Measurements from ENCODE around the gene NR5A2. TPM values are rescaled to one million over a fixed set of nuclear protein-coding genes. Genes with fewer than 3 reads are reported as not detected.

NR5A2 gene
- total RNA-seq, 1 experiment from 2014 or later: 22.3 TPM

DNA sequence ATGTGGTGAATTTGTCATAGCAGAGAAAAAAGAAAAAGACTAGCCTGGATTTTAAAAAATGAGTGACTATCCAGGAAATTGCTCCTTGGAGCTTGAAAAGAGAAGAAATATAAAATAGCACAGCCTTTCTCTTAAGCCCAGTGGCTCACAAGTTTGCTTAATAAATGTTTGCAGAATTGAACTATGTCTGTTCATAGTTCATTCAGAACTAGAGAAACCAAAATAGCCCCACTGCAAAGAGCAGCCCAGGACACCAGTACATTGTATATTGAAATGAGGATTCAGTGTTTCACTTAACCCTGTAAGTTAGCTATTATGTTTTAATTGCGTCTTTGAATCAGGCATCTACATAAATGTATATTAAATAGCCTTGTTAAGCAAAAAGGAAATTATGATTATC lies 88.8 kb downstream of the NR5A2 start (continued):
- TF ChIP-seq, protein P1, sequence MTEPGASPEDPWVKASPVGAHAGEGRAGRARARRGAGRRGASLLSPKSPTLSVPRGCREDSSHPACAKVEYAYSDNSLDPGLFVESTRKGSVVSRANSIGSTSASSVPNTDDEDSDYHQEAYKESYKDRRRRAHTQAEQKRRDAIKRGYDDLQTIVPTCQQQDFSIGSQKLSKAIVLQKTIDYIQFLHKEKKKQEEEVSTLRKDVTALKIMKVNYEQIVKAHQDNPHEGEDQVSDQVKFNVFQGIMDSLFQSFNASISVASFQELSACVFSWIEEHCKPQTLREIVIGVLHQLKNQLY (CRISPR knock-in tag; IDR thresholded peaks at IDR 0.05): no peak
- TF ChIP-seq ZNF138 (CRISPR knock-in tag; conservative IDR thresholded peaks at IDR 0.05) (no peak), GRHL2 (CRISPR knock-in tag; IDR thresholded peaks at IDR 0.05; ENCODE audit: insufficient replicate concordance, severe bottlenecking) (no peak)

- ATAC-seq: no peak; the same call in 1 of the 2 replicates
- peaks cover 19% of the 10 kb centered on the region for H3K36me3 Mint-ChIP-seq
- POLR2A ChIA-PET: no interaction called here
These were observed 91.4 kb downstream of the NR5A2 start for GRCh38 chr1:200118779-200119505.

DNA sequence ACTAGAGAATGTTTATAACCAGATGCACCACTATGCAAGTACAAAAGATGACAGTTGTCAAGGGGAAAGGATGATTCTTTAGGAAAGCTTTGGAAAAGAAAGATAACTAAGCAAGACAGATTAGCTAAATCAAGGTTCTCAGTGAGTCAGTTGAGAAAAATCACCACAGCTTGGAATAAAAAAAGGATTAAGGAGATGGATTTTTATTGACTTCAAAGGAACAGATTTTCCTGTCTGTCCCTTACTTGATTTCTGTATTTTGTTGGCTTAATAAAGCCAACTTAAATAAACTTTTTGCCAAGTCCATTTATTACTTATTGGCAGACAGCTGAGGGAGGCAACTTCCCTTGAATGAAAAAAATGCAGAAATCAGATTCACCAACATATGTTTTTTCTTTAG lies 93.9 kb downstream of the NR5A2 start:
- Mint-ChIP-seq H3K4me1 (peaks cover 14% of the 10 kb centered on the region), H3K27ac (no peak overlapping the region), H3K9me3 (no peaks in the 10 kb centered on the region), H3K36me3 (peaks cover 27% of the 10 kb centered on the region), H3K4me3 (no peak overlapping the region), H3K27me3 (ENCODE audit: low read depth) (no peaks in the 10 kb centered on the region)
- ChIA-PET CTCF (no interaction called here), POLR2A (no interaction called here)
- DNase-seq (ENCODE audit: low spot score) (no peak), ATAC-seq (no peak)
- no peak for TF ChIP-seq TEAD4 (CRISPR knock-in tag; IDR thresholded peaks at IDR 0.05)
- TF ChIP-seq PRRX2 (CRISPR knock-in tag; IDR thresholded peaks at IDR 0.05): no peak
- TF ChIP-seq JAZF1 (CRISPR knock-in tag; IDR thresholded peaks at IDR 0.05): no peak
- TF ChIP-seq, protein P2, sequence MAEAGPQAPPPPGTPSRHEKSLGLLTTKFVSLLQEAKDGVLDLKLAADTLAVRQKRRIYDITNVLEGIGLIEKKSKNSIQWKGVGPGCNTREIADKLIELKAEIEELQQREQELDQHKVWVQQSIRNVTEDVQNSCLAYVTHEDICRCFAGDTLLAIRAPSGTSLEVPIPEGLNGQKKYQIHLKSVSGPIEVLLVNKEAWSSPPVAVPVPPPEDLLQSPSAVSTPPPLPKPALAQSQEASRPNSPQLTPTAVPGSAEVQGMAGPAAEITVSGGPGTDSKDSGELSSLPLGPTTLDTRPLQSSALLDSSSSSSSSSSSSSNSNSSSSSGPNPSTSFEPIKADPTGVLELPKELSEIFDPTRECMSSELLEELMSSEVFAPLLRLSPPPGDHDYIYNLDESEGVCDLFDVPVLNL (CRISPR knock-in tag; IDR thresholded peaks at IDR 0.05; ENCODE audit: borderline replicate concordance, low read depth): no peak
- TF ChIP-seq, protein P3, sequence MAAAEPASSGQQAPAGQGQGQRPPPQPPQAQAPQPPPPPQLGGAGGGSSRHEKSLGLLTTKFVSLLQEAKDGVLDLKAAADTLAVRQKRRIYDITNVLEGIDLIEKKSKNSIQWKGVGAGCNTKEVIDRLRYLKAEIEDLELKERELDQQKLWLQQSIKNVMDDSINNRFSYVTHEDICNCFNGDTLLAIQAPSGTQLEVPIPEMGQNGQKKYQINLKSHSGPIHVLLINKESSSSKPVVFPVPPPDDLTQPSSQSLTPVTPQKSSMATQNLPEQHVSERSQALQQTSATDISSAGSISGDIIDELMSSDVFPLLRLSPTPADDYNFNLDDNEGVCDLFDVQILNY (CRISPR knock-in tag; IDR thresholded peaks at IDR 0.05): no peak
- no peak for TF ChIP-seq GTF2I (CRISPR knock-in tag; conservative IDR thresholded peaks at IDR 0.05)
- no peak for TF ChIP-seq ATF3 (CRISPR knock-in tag; conservative IDR thresholded peaks at IDR 0.05)
- TF ChIP-seq ZNF121 (CRISPR knock-in tag; IDR thresholded peaks at IDR 0.05): no peak
- TF ChIP-seq SMAD4 (CRISPR knock-in tag; IDR thresholded peaks at IDR 0.05): no peak
- no peak for TF ChIP-seq CREB1 (CRISPR knock-in tag; IDR thresholded peaks at IDR 0.05)
- no peak for TF ChIP-seq MXD4 (CRISPR knock-in tag; IDR thresholded peaks at IDR 0.05; ENCODE audit: borderline replicate concordance)
- TF ChIP-seq ZNF532 (CRISPR knock-in tag; IDR thresholded peaks at IDR 0.05; ENCODE audit: borderline replicate concordance): no peak
- TF ChIP-seq ATF1 (CRISPR knock-in tag; IDR thresholded peaks at IDR 0.05): no peak
- no peak for TF ChIP-seq USF2 (CRISPR knock-in tag; IDR thresholded peaks at IDR 0.05)
- no peak for TF ChIP-seq NFATC4 (CRISPR knock-in tag; IDR thresholded peaks at IDR 0.05)

More at GRCh38 chr1:200118779-200119505, 91.4 kb downstream of the NR5A2 start:
- H3K27ac Mint-ChIP-seq: peak overlapping the region; percentile 62; the same call in 1 of the 2 replicates
- DNase-seq (ENCODE audit: low spot score): no peak
- no peaks in the 10 kb centered on the region for H3K27me3 Mint-ChIP-seq (ENCODE audit: low read depth)
- CTCF ChIA-PET: interaction anchor here (2.4 kb wide), 1 partner anchor 10 kb away, joined by 9 read pairs; no protein-coding TSS in a partner anchor
- H3K4me3 Mint-ChIP-seq: no peak overlapping the region
- TF ChIP-seq ATF1 (CRISPR knock-in tag; IDR thresholded peaks at IDR 0.05): no peak
- no peak for TF ChIP-seq OVOL2 (CRISPR knock-in tag; IDR thresholded peaks at IDR 0.05; ENCODE audit: borderline replicate concordance)
- no peaks in the 10 kb centered on the region for H3K9me3 Mint-ChIP-seq
- H3K4me1 Mint-ChIP-seq: peaks cover 14% of the 10 kb centered on the region
